NOMO-1 treated with dmso at 0.1 percent for 144 hours (cell line): ENCODE results near the gene STAB1.
A peak's percentile ranks its signal among the peaks of the same experiment; 100 is the strongest.

Experiments used
- DNase-seq: peaks from one replicate; lab custom pipeline; 2025; ENCODE audit not compliant: unreplicated experiment; lab: John Stamatoyannopoulos, UW

Gene STAB1

GRCh38 chr3:52534281-52535183 is 39.4 kb downstream of the STAB1 start:
- DNase-seq = no peak

- DNase-seq = no peak
Observed at GRCh38 chr3:52535411-52536111, 40.4 kb downstream of the STAB1 start.

GRCh38 chr3:52536112-52536368 is 40.9 kb downstream of the STAB1 start:
- no peak for DNase-seq

- peak; percentile 96 for DNase-seq
Observed at GRCh38 chr3:52536369-52537164, 41.4 kb downstream of the STAB1 start, which contains the start of gene UQCC5. UQCC5 (plus strand) TSS chr3:52536605; CDS start chr3:52536756, 151 bp downstream.

- DNase-seq = peak; percentile 37
Observed at GRCh38 chr3:52537165-52537620, 42.1 kb downstream of the STAB1 start.

- no peak for DNase-seq
Observed at GRCh38 chr3:52537726-52538421, 42.7 kb downstream of the STAB1 start.

GRCh38 chr3:52539010-52539653 is 44.0 kb downstream of the STAB1 start:
- DNase-seq = no peak

GRCh38 chr3:52541050-52541449 is 45.9 kb downstream of the STAB1 start:
- DNase-seq = no peak

- no peak for DNase-seq
Observed at GRCh38 chr3:52544937-52545336, 49.8 kb downstream of the STAB1 start.

- DNase-seq = no peak
Observed at GRCh38 chr3:52546111-52546901, 51.2 kb downstream of the STAB1 start.

- no peak for DNase-seq
Observed at GRCh38 chr3:52547143-52547542, 52.0 kb downstream of the STAB1 start.

GRCh38 chr3:52551118-52551517 is 56.0 kb downstream of the STAB1 start:
- no peak for DNase-seq

GRCh38 chr3:52552089-52552488 is 57.0 kb downstream of the STAB1 start:
- DNase-seq = no peak

- no peak for DNase-seq
Observed at GRCh38 chr3:52554026-52554755, 59.1 kb downstream of the STAB1 start.

- no peak for DNase-seq
Observed at GRCh38 chr3:52555056-52555455, 59.9 kb downstream of the STAB1 start.

GRCh38 chr3:52557011-52557960 is 62.1 kb downstream of the STAB1 start:
- DNase-seq = no peak

GRCh38 chr3:52558436-52558835 is 63.3 kb downstream of the STAB1 start:
- DNase-seq = no peak
